AG09309 (cell line): ENCODE results near the gene TBPL2.
A peak's percentile ranks its signal among the peaks of the same experiment; 100 is the strongest.

Experiments used
- DNase-seq: peaks from one replicate; pipeline ENCODE4 v3.0.0-alpha.2; 2010; ENCODE audit warnings: low read depth
- H3K4me3 ChIP-seq: 2 replicates; pipeline ENCODE4 v1.5.1; 2011; ENCODE audit warnings: mild to moderate bottlenecking, low read depth, low read length, moderate library complexity; ENCODE audit not compliant: control insufficient read depth
- CTCF ChIP-seq: IDR thresholded peaks from 2 replicates; pipeline ENCODE4 v1.5.1; 2011; ENCODE audit warnings: mild to moderate bottlenecking, low read depth, low read length, inconsistent platforms; ENCODE audit not compliant: insufficient read depth, control insufficient read depth; ENCODE audit errors: missing control alignments

Gene TBPL2

GRCh38 chr14:55446127-55446736 is 5.8 kb upstream of the TBPL2 start:
- no peak overlapping the region for H3K4me3 ChIP-seq
- peak; percentile 74 for TF ChIP-seq CTCF
- DNase-seq: peak; percentile 38

GRCh38 chr14:55441286-55441685 is 870 bp upstream of the TBPL2 start:
- TF ChIP-seq CTCF: no peak

GRCh38 chr14:55438066-55438683 is 2.2 kb downstream of the TBPL2 start:
- TF ChIP-seq CTCF: peak; percentile 61
- peak; percentile 29 for DNase-seq
- no peak overlapping the region for H3K4me3 ChIP-seq

More at GRCh38 chr14:55441286-55441685, 870 bp upstream of the TBPL2 start:
- DNase-seq: no peak
- H3K4me3 ChIP-seq: no peak overlapping the region

- no peak for DNase-seq
- H3K4me3 ChIP-seq: no peak overlapping the region
These were observed 3.5 kb downstream of the TBPL2 start for GRCh38 chr14:55436931-55437330.

GRCh38 chr14:55436519-55436918 is 3.9 kb downstream of the TBPL2 start:
- TF ChIP-seq CTCF: no peak
- DNase-seq: no peak
- H3K4me3 ChIP-seq: no peak overlapping the region

More at GRCh38 chr14:55436931-55437330, 3.5 kb downstream of the TBPL2 start:
- TF ChIP-seq CTCF: no peak

- TF ChIP-seq CTCF: no peak
- DNase-seq: no peak
- no peak overlapping the region for H3K4me3 ChIP-seq
These were observed 5.6 kb downstream of the TBPL2 start for GRCh38 chr14:55434805-55435174.
